HUES6 (cell line): ENCODE data around the gene ACSF3.

Experiments
- H3K27ac ChIP-seq: 2 replicates; pipeline ENCODE4 v1.7.0; 2013; ENCODE audit warnings: low read depth, mild to moderate bottlenecking, low read length, inconsistent platforms
- H3K27me3 ChIP-seq: 2 replicates; pipeline ENCODE4 v1.6.1; 2013; ENCODE audit warnings: low read length; ENCODE audit not compliant: control insufficient read depth, insufficient read depth
- H3K36me3 ChIP-seq: 2 replicates; pipeline ENCODE4 v1.6.1; 2013; ENCODE audit warnings: low read length; ENCODE audit not compliant: control insufficient read depth, insufficient read depth
- H3K4me1 ChIP-seq: 2 replicates; pipeline ENCODE4 v1.6.1; 2013; ENCODE audit warnings: low read length; ENCODE audit not compliant: control insufficient read depth, insufficient read depth
- H3K4me3 ChIP-seq: 2 replicates; pipeline ENCODE4 v1.5.1; 2013; ENCODE audit warnings: low read depth, low read length
- H3K9ac ChIP-seq: one replicate; pipeline ENCODE4 v1.6.1; 2013; ENCODE audit warnings: mild to moderate bottlenecking, low read length
- H3K9me3 ChIP-seq: 2 replicates; pipeline ENCODE4 v1.6.1; 2013; ENCODE audit warnings: low read depth, low read length; ENCODE audit not compliant: control insufficient read depth, insufficient read depth

Gene ACSF3

GRCh38 chr16:89168381-89169189 lies 74.9 kb downstream of the ACSF3 start:
- H3K4me3 ChIP-seq = no peak overlapping the region
- H3K9ac ChIP-seq = no peak overlapping the region
- H3K9me3 ChIP-seq = no peaks in the 10 kb centered on the region
- peaks cover 24% of the 10 kb centered on the region for H3K4me1 ChIP-seq
- H3K36me3 ChIP-seq = no peaks in the 10 kb centered on the region
- H3K27ac ChIP-seq = no peak overlapping the region
- H3K27me3 ChIP-seq = peaks cover 48% of the 10 kb centered on the region

GRCh38 chr16:89169778-89170177 lies 76.1 kb downstream of the ACSF3 start:
- Histone ChIP-seq H3K9ac (no peak overlapping the region), H3K36me3 (no peaks in the 10 kb centered on the region), H3K4me1 (peaks cover 28% of the 10 kb centered on the region), H3K9me3 (no peaks in the 10 kb centered on the region), H3K27ac (no peak overlapping the region), H3K27me3 (peaks cover 52% of the 10 kb centered on the region), H3K4me3 (no peak overlapping the region)

DNA sequence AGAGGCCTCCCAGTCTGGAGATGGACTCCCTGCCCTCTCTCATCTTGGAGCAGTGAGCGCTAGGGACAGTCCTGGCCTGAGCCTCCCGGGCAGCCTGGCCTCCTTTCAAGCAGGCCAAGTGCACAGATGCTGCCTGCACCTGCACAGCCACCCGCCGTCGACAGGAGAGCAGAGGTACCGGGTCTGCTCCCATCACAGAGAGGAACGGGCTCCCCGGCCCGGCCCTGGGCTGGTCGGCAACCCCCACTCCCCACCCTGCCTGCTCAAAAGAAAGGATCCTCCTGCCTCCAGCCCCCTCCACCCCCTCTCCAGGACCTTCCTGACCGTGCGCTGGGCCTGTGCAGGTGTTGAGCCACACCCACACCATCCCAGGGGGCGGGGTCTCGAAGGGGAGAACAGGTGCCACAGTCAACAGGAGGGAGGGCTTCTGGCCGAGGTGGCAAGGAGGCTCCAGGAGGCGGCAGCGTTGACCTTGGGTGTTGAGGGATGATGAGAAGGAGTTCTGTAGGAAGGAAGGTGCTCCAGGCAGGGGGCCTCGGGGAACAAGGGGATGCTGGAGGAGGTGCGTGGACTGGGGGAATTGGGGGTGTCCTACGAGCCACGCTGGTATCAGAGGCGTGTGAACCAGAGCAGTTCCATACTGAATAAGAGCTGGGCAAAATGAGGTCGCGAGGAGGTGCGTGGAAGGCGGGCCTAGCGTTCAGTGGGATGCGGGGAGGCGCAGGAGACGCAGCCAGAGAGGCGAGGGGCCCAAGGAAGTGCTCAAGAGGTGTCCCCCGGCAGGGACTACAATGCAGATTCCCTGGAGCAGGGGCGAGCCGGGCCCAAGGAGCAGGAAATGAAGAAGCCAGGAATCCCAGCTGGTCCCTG lies 76.9 kb downstream of the ACSF3 start:
- Histone ChIP-seq H3K36me3 (no peaks in the 10 kb centered on the region), H3K9me3 (no peaks in the 10 kb centered on the region), H3K4me3 (peak overlapping the region; percentile 70), H3K27me3 (peaks cover 52% of the 10 kb centered on the region), H3K27ac (no peak overlapping the region), H3K4me1 (peaks cover 28% of the 10 kb centered on the region), H3K9ac (peak overlapping the region; percentile 38)

DNA sequence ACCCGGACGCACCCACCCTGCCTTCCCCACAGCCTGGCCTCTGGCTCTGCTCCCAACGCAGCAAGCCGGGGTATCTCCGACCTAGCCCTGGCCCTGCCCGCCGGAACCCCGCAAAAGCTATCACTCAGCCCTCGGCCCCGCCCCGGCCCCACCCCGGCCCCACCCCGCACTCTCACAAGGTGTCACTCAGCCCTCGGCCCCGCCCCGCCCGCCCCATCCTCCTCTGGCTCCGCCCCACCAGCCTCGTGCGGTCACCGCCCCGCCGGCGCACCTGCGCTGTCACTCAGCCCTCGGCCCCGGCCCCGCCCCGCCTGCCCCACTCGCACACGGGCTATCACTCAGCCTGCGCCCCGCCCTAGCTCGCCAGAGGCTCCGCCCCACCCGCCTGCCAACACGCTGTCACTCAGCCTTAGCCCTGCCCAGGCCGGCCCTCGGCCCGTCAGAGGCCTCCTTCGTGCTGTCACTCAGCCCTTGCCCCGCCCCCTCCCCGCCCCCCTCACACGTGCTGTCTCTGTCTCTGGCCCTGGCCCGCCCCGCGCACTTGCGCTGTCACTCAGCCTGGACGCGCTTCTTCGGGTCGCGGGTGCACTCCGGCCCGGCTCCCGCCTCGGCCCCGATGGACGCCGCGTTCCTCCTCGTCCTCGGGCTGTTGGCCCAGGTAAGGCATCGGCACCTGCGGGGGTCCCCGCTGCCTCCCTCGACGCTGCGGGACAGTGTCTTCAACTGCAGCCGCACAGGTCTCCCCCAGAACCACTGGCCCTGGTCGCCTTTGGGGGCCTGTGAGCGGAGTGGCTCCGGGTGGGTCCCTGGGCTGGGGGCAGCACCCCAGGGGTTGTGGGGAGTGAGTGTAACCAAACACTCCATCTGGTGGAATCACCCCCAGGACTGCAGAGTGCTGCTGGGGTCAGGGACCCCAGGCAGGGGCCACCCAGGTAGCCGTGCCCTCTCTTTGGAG lies 77.8 kb downstream of the ACSF3 start, which contains the start of gene CDH15:
Gene CDH15, plus strand, starts transcription at position 533 of the 955 bp plus-strand sequence. Its CDS starts 84 bp downstream, at position 617.
- H3K27ac ChIP-seq = no peak within 1 kb of the TSS
- no peaks in the 10 kb centered on the region for H3K36me3 ChIP-seq
- H3K9ac ChIP-seq = peak within 1 kb of the TSS; percentile 38
- peak within 1 kb of the TSS; percentile 70 for H3K4me3 ChIP-seq
- peaks cover 28% of the 10 kb centered on the region for H3K4me1 ChIP-seq
- H3K9me3 ChIP-seq = no peaks in the 10 kb centered on the region
- H3K27me3 ChIP-seq = peaks cover 52% of the 10 kb centered on the region

- Histone ChIP-seq H3K27ac (no peak overlapping the region), H3K27me3 (peaks cover 52% of the 10 kb centered on the region), H3K9ac (no peak overlapping the region), H3K36me3 (no peaks in the 10 kb centered on the region), H3K4me1 (peaks cover 23% of the 10 kb centered on the region), H3K9me3 (no peaks in the 10 kb centered on the region), H3K4me3 (no peak overlapping the region)
Observed at GRCh38 chr16:89172171-89172527, 78.5 kb downstream of the ACSF3 start.

GRCh38 chr16:89172528-89173173 lies 79.0 kb downstream of the ACSF3 start:
- no peak overlapping the region for H3K4me3 ChIP-seq

GRCh38 chr16:89173174-89173921 lies 79.7 kb downstream of the ACSF3 start:
- no peak overlapping the region for H3K9ac ChIP-seq
- H3K27ac ChIP-seq = no peak overlapping the region
- no peaks in the 10 kb centered on the region for H3K36me3 ChIP-seq
- H3K4me1 ChIP-seq = peaks cover 18% of the 10 kb centered on the region
- no peaks in the 10 kb centered on the region for H3K9me3 ChIP-seq
- no peak overlapping the region for H3K4me3 ChIP-seq
- peaks cover 49% of the 10 kb centered on the region for H3K27me3 ChIP-seq

More at GRCh38 chr16:89172528-89173173, 79.0 kb downstream of the ACSF3 start:
- peaks cover 19% of the 10 kb centered on the region for H3K4me1 ChIP-seq
- H3K27me3 ChIP-seq = peaks cover 52% of the 10 kb centered on the region
- no peaks in the 10 kb centered on the region for H3K36me3 ChIP-seq
- no peak overlapping the region for H3K9ac ChIP-seq
- no peak overlapping the region for H3K27ac ChIP-seq
- no peaks in the 10 kb centered on the region for H3K9me3 ChIP-seq

GRCh38 chr16:89174055-89174827 lies 80.6 kb downstream of the ACSF3 start:
- Histone ChIP-seq H3K27ac (no peak overlapping the region), H3K9me3 (no peaks in the 10 kb centered on the region), H3K4me3 (no peak overlapping the region), H3K36me3 (no peaks in the 10 kb centered on the region), H3K4me1 (peaks cover 18% of the 10 kb centered on the region), H3K9ac (no peak overlapping the region), H3K27me3 (peaks cover 42% of the 10 kb centered on the region)

DNA sequence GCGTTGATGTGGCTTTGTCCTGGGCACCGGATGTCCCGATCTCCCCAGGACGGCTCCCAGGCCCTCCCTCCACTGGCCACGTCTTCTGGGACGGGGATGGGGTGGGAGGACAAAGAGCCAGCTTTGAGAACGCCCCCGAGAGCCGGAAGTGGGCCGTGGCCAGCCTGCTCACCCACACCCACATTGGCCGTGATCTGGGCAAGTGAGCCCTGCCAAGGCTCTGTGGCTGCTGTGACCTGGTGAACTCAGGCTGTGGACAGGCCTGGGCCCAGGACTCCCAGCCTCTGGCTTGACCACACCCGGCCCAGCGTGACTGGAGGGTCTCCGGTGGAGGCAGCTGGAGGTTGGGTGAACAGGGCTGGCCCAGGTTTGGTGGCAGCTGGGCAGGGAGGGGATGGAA lies 81.2 kb downstream of the ACSF3 start:
- Histone ChIP-seq H3K4me1 (peaks cover 18% of the 10 kb centered on the region), H3K4me3 (no peak overlapping the region), H3K9me3 (no peaks in the 10 kb centered on the region), H3K27ac (no peak overlapping the region), H3K27me3 (peaks cover 36% of the 10 kb centered on the region), H3K9ac (no peak overlapping the region), H3K36me3 (no peaks in the 10 kb centered on the region)
